ENCODE data around the gene PKNOX1.
"Not testable (repeated sequence)": the region's sequence is repeated elsewhere in the genome, so short reads cannot be mapped to it uniquely, and the experiment has no call there.

DNA sequence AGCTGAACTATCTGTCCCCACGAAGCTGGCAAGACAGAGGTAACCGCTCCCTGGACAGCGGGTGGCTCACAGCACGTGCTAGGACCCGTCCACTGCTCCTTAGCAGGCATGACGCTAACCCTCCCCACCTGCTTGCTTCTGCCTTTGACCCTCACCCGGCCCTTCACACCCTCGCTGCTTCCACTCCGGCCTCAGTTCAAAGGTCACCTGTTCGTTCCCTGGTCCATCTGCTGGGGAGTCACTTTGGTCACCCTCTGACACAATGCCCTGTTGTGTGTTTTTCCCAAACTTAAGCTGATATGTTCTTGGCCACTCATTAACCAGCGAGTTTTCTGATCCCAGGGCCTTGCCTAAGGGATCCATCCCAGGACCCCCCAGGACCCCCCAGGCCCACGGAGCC is 93.7 kb downstream of the PKNOX1 start:
- TF ChIP-seq ZNF76 (CRISPR knock-in tag; IDR thresholded peaks at IDR 0.05; ENCODE audit: borderline replicate concordance); ZFP36 (IDR thresholded peaks at IDR 0.05; ENCODE audit: low read depth, low read length, partially characterized antibody); MYC (IDR thresholded peaks at IDR 0.05; ENCODE audit: low read depth, low read length); MYC (CRISPR knock-in tag; IDR thresholded peaks at IDR 0.05; ENCODE audit: borderline replicate concordance, low read depth); TEAD1 (CRISPR knock-in tag; IDR thresholded peaks at IDR 0.05); HSF4 (CRISPR knock-in tag; IDR thresholded peaks at IDR 0.05; ENCODE audit: borderline replicate concordance); TGIF2 (CRISPR knock-in tag; IDR thresholded peaks at IDR 0.05); TEAD4 (IDR thresholded peaks at IDR 0.05; ENCODE audit: low read length); TEAD4 (CRISPR knock-in tag; IDR thresholded peaks at IDR 0.05; ENCODE audit: borderline replicate concordance); BRF1 (IDR thresholded peaks at IDR 0.05; ENCODE audit: borderline replicate concordance, extremely low read depth, insufficient read length); MED1 (CRISPR knock-in tag; IDR thresholded peaks at IDR 0.05; ENCODE audit: borderline replicate concordance); ILK (tag; IDR thresholded peaks at IDR 0.05; ENCODE audit: borderline replicate concordance, low read depth); FIP1L1 (IDR thresholded peaks at IDR 0.05; ENCODE audit: low read depth, low read length, poor library complexity, severe bottlenecking); ELF1 (tag; IDR thresholded peaks at IDR 0.05): not testable (repeated sequence)

Measured in K562 (cell line).